Stimulated activated CD8-positive, alpha-beta memory T cell treated with anti-CD3 and anti-CD28 coated beads, Interleukin-12 subunit alpha, Interleukin-12 subunit beta, amount 100 ng/mL, for 24 hours (primary cell): Measurements from ENCODE around the gene GALNT1.

Source experiments
- DNase-seq: peaks from one replicate; pipeline ENCODE4 v3.0.0-alpha.2; 2020; ENCODE audit errors: extremely low read depth

GALNT1 gene

DNA sequence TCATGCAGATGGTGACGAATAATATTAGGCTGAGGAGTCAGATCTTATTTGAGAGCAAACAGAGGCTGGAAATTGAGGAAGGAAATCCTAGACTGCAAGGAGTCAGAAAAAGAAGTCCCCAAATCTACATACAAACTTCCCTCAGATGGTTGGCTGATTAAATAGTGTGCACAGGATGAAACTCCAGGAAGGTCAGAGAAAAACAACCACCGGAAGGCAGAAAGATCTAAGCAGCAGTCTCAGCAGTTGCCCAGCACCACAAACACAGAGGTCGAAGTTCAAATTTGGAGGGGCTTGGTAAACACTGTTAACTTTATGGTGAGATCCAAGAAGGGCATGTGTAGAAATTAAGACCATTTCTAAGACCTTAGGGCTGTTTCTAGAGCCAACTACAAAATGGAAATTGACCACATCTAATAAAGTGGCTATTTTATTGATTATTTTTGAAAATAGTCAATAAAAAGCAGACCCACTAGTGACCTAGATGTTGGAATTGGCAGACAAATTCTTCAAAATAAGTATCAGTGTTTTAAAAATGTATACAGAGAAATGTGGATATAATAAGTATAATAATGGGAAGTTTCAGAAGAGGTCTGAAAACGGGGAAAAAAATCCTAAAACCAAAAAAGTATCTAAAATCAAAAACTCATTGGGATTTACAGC, 134.8 kb downstream of the GALNT1 start:
- no peak for DNase-seq

DNA sequence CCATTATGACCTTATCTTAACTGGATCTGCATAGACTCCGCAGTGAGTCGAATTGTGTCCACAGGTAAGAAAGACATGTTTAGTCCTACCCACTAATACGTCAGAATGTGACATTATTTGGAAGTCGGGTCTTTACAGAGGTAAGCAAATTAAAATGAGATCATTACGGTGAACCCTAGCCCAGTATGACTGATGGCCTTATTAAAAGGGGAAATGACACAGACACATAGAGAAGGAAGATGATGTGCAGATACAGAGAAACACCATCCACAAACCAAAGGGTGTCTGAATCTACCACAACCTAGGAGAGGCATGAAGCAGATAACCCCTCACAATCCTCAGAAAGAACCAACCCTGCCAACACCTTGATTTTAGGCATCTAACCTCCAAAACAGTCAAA, 135.6 kb downstream of the GALNT1 start:
- no peak for DNase-seq

DNA sequence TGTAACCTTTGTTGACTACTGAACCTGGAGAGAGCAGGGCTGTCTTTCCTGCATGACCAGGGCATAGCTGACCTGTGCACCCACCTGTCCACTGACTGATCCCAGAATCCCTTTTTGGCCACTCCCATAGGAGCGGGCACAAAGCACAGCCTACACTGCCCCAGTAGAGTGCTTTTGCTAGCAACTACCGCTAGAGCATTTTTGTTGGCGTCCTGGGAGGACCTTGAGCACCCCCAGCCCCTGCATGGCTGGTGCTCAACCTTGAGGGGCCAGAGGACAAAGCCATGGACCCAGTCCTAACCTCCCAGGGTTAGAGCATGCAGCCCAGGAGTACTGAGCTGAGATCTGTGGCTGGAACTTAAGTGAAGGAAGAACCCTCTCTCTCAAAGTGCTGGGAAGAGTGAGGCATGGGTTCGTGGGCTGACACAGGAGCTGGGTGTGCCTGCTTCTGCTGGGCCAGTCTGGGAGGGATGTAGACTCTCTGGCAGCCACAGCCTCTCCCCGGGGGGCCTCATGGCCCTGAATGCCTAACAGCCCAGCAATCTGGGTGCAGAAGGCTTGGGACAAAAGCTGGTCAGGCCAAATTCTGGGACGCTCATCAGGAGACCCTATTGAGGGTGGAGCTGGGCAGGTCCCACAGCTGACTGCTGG, 140.0 kb downstream of the GALNT1 start:
- DNase-seq = no peak

DNA sequence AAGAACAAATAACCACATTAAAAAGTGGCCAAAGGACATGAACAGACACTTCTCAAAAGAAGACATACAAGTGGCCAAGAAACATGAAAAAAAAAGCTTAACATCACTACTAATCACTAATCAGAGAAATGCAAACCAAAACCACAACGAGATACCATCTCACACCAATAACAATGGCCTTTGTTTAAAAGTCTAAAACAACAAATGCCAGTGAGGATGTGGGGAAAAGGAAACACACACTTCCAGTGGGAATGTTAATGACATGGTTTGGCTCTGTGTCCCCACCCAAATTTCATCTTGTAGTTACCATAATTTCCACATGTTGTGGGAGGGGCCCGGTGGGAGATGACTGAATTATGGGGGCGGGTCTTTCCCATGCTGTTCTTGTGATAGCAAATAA, 147.1 kb downstream of the GALNT1 start:
- no peak for DNase-seq

DNA sequence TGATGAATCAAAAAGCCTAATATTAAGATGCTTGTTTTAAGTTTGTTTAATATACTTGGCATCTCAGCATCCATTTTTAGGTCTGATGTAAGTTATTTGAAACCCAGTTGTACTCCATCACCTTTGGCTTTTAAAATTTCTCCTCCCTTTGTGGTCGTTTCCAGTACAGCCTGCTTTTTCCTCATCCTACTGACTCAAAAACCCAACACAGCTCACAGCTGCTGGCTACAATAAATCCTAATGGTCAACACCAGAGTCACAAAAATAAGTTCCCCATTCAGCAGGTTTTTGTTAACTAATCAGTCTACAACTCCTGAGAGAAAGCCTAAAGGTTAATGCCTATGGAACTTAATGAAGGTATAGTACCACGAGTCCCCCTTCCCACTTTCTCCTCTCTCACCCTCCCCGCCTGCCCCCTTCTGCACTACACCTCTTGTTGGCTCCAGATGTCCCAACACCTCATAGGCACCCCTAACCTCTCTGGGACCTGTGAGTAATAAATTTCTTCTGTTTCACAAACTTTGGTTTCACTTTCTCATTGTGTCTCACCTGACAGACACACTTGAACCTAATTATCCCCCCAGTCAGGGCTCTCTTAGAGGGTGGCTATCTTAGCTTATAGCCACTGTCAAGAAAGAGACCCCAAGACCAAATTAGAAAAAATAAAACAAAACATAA, 148.6 kb downstream of the GALNT1 start:
- no peak for DNase-seq

DNA sequence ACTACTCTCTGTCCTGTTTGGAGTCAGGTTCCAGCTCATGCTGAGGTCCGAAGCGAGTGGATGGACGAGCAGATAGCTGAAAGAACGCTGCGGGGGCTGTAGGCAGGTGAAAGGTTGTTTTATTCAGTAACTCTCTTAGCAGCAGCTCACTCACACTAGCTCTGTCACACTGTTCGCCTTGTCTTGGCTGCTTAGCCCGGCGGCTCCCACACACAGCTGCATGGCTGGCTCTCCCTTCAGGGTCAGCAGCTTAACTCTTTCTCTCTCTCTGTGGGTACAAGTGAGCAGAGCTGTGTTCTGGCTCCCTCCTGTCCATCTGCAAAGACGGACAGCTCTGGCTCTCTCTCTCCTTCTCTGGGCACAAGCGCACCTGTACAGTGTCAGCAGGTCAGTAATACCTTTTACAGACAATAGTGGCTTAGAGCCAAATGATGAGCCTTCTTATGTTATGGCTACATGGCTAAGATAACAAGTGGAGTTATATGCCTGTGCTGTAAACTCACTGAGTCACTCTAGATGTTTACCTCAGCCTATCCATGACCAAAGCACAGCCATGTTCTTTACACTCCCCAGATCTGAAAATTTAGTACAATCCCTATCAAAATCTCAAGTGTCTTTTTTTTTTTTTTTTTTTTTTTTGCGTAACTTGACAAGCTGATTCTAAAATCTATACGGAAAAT, 149.3 kb downstream of the GALNT1 start:
- no peak for DNase-seq

DNA sequence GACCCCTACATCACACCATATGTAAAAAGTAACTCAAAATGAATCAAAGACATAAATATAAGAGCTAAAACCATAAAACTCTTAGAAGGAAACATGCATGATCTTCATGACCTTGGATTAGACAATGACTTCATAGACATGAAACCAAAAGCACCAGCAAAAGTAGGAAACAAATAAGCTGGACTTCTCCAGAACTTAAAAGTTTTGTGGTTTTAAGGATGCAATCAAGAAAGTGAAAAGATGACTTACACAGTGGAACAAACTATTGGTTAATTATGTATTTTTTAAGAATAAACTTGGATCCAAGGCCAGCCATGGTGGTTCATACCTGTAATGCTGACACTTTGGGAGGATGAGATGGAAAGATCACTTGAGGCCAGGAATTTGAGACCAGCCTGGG, 150.2 kb downstream of the GALNT1 start:
- no peak for DNase-seq

DNA sequence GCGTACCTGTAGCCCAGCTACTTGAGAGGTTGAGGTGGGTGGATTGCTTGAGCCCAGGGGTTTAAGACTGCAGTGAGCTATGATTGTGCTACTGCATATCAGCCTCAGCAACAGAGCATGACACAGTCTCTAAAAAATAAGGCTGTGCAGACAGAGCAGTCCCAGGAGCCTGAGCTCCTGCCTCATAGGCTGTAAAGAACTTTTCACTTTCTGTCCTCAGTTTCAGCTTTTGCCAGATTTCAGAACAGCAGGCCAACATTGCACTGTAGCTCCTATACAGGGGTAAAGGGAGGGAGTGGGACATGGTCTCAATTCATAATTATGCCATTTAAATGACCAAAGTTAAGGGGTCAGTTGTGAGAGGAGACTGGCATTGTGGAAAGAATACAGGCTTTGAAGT, 150.6 kb downstream of the GALNT1 start:
- no peak for DNase-seq

DNA sequence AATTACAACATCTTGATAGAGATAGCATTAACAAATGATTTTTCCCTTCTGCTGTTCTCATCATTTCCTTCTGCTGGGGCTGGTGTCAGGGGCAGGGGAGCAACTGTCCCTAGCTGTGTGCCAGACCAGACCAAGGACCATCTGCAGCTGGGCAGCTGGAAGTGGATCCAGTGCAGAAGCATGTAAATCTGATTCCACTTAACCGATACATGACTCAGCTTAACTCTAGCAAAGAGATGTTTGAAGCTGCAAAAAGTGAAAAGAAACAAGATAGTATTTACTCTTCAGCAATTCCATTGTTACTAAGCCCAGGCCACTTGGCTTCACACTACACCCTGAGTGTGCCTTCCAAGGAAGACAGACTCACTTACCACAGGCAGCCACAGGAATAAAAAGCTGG, 151.1 kb downstream of the GALNT1 start:
- DNase-seq = no peak

DNA sequence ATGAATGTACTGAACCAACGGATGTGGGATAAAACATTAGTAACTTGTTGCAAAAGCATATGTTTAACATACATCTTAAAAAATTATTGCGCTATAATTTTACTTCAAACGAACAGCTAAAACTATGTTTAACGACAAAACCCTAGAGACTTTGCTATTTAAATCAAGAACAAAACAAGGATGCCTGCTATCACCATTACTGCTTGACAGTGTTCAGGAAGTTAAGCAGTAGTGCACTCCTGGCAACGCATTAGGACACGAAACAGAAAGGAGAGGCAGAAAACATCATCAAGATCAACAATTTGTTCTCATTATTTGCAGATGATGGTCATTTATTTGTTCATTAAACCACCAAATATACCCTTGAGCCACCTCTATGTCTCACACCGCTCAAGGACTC, 151.9 kb downstream of the GALNT1 start:
- DNase-seq = no peak

DNA sequence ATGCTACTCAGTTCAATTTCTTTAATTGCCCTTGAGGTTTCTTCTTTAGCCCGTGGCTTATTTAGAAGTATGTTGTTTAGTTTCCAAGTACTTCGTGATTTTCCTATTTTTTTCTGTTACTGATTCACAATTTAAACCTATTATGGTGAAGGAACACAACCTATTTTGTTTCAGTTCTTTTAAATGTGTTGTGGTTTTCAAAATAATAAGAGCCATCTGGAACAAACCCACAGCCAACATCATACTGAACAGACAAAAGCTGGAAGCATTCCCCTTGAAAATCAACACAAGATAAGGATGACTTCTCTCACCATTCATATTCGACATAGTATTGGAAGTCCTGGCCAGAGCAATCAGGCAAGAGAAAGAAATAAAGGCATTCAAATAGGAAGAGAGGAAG, 155.2 kb downstream of the GALNT1 start:
- no peak for DNase-seq

DNA sequence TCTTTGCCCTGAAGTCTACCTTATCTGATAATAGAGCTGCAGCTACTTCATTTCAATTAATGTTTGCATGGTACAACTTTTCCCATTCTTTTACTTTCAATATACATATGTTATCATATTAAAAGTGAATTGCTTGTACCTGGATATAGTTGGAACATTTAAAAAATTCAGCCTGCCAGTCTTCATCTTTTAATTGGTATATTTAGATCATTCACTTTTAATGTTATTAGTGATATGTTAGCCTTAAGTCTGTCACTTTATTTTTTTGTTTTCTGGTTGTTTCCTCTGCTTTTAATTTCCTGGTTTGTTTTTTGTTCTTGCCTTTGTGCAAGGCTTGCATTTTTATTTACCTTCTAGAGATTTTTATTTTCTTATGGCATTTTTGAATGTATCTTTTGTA, 158.2 kb downstream of the GALNT1 start:
- DNase-seq = no peak

DNA sequence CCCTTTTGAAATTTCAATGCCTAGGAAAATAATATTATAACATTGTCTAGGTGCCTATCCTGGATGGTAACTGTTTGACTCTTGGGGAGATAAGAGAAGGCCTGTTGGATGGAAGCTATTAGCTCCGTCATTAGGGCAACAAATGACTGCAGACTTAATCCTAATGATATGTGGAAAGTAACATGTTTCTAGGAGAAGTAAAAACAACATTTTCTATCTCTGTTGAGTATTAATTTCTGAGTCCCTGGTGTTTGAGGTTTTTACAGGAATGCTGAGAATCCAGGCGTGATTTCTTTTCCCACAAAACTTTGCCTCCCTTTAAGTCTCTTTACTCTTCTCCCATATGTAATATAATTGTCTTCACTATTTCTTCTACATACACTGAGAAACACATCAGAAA, 159.1 kb downstream of the GALNT1 start:
- no peak for DNase-seq

DNA sequence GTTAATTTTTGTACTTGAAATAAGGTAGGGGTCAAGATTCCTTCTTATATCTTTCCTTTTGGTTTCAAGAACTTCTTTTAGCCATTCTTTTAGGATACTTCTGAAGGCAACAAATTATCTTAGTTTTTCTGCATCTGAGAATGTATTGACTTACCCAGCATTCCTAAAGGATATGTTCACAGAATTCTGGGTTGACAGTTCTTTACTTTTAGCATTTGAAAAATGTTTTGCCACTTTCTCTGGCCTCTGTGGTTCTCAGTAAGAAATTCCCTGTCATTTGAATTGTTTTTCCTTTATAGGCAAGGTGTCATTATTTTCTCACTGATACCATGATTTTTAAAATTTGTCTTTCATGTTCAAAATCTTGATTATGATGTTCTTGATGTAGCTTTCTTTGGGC, 162.4 kb downstream of the GALNT1 start:
- no peak for DNase-seq

DNA sequence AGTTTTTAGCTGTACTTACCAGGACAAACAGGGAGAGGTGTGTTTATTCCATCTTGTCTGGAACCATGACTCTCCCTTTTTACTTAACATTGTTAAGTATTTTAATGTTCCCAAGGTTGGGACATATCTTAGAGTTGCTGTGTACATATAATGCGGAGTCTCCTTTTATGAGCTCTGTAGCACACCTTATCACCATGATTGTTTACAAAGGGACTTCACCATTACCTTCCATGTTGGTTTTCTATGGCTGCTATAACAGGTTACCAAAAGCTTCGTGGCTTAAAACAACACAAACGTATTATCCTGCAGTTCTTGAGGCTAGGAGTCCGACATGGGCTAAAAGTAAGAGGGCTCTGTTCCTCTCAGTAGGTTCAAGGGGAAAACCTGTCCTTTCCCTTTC, 164.3 kb downstream of the GALNT1 start:
- no peak for DNase-seq

DNA sequence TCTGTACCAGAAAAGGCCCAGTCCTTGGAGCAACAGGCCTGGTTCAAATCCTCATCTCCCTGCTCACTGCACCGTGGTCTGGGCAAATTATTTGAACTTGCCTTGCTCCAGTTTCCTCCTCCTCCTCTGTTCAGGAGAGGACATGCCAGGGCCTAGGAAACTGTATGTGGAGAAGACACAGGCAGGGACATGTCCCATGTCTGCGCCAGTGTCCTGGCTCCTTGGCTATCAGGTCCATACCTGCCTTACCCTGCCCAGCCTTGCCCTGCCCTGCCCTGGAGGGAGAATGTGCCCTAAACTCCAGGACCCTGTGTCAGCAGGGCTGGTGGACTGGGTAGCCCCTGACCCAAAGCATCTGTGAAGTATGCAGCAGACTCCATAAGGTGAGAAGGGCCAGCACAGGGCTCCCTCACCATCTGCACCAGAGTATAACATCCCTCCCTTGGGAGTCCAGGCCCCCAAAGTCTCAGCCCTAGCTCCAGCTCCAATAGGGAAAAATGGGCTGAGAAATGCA, 165.3 kb downstream of the GALNT1 start:
- DNase-seq = no peak

DNA sequence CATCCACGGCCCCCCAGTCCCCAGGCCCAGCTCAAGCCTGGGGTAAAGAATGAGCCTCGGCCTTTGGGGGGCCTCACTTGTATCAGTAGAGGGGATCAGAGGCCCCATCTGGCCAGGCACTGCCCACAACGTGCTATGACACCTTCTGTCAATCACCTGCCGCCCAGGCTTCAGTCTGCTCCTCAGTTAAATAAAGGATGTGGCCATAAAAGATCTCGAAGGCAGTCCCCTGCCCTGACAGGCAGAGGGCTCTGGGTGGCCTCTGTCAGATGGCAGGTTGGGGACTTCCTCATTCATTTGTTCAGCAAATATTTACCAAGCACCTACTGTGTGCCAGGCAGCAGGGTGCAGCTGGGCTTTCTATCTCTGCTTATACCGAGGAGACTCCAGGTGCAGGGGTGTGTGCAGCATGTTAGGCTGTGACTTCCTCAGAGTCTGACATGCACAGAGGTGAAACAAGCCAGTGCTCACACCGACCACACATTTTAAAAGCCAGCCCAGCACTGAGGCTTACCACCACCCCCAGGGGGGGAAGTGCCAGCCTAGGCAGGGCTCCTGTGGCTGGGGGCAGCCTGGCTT, 166.4 kb downstream of the GALNT1 start:
- no peak for DNase-seq

DNA sequence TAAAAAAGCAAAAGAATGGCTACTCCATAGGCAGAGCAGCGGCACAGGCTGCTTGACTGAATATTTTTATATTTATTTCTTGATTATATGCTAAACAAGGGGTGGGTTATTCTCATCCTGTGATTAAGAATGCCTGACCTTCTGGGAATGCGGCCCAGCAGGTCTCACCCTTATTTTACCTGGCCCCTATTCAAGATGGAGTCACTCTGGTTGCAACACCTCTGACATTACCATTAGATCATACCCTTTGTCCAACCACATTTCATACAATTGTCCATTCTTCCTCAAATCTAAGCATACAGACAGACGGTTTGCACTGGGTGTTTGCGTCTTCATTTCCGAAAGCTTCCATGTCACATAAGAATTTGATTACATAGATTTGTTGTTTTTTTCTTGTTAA, 168.2 kb downstream of the GALNT1 start:
- DNase-seq = no peak

DNA sequence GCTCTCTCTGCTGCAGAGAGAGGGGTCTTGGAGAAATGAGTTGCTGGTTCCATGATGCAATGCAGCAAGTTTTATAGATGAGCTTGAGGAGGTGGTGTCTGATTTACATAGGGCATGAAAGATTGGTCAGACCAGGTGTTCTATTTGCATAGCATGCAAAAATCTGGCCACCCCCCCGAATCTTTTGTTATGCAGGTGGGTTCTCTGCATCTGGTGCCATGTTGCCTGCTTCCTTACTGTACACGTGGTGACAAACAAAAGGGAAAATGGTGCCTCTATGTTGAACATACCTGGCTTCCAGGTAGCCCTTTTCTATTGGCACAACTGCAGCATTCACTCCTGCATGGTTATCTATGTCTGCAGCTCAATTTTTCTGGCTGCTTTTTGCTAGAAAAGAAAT, 169.4 kb downstream of the GALNT1 start:
- no peak for DNase-seq

DNA sequence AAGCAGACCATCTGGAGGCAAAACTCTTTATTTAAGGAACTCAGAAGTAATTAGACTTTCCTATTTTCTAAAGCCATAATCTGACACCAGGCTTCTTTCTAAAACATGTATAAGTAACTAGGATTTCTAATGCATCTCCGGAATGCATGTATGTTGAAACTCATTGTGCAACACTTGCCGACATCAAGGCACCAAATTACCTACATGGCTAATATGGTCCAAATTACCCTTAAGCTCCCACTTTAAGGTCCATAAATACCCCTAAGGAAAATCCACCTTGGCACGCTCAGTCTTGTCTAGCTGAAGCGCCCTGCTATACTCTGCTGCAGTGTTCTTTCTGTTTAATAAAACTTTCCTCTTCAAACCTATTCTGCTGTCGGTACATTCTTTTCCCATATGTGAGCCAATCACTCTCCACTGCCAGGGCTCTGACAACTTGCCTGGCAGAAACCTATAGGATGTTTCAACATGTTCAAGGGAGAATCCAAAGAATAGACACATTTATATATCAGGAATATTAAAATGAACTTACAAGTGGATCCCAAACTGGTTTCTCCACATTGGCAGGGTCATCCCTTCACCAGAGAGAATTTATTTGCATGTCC, 171.9 kb downstream of the GALNT1 start:
- DNase-seq = no peak

DNA sequence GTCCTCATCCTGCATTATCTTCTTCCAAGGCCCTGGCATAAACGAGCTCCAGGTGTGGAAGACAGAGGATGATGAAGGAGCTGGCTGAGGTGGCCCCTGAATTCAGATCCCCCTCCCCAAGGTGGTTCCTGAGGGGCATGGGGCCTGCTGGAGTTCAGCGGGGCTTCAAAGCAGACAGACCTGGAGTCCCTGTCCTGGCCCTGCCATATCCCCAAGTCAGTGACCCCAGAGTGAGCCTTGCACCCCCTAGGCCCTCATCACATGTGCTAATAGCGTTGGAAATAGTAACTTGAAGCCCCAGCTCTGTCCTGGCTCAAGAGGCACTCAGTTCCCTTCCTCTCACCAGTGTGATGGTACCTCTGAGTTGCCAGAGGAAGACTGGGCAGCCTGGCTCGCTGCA, 172.9 kb downstream of the GALNT1 start:
- DNase-seq = no peak

DNA sequence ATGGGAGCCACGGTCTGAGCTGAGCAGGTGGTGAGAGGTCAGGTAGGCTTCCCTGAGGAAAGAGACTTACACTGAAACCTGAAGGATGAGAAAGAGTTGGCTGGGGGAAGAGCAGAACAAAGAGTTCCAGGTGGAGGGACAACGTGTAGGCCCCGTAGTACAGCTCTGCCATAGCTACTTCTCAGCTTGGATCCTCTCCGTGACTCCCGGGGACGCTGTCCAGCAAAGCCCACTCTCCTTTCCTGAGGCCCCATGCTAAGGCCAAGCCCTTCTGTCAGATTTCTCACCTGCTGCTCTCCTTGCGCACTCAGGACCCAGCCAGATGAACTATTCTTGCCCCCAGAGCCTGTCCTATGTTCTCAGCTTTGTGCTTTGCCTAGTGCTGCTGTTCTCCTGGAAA, 173.8 kb downstream of the GALNT1 start:
- no peak for DNase-seq
